Liver (tissue), 9 donors: ENCODE data around the gene CDT1. TPM values are rescaled to one million over a fixed set of nuclear protein-coding genes. Genes with fewer than 3 reads are reported as not detected.

Source experiments
- DNase-seq: peaks from one replicate; pipeline ENCODE4 v3.0.0-alpha.2; 2017; ENCODE audit warnings: low spot score
- H3K27ac ChIP-seq, 2 donors: one replicate each; pipeline ENCODE4 v1.7.0; 2013; ENCODE audit warnings: inconsistent platforms in 2 of 2, low read length in 2 of 2, control low read depth in 1 of 2, low read depth in 1 of 2, mild to moderate bottlenecking in 1 of 2
- H3K27me3 ChIP-seq, 4 donors: one replicate each; pipeline versions ENCODE4 v1.6.1 to v1.7.0; 2013; ENCODE audit warnings: low read length in 3 of 4, inconsistent platforms in 1 of 4, mild to moderate bottlenecking in 1 of 4, moderate library complexity in 1 of 4; ENCODE audit not compliant: control insufficient read depth in 4 of 4, insufficient read depth in 4 of 4
- H3K36me3 ChIP-seq, 4 donors: one replicate each; pipeline versions ENCODE4 v1.6.1 to v1.7.0; 2013; ENCODE audit warnings: low read length in 3 of 4, mild to moderate bottlenecking in 3 of 4, low read depth in 1 of 4, moderate library complexity in 1 of 4; ENCODE audit not compliant: control insufficient read depth in 4 of 4, insufficient read depth in 3 of 4
- H3K4me1 ChIP-seq, 4 donors: one replicate each; pipeline versions ENCODE4 v1.6.1 to v1.7.0; 2013; ENCODE audit warnings: low read length in 3 of 4, mild to moderate bottlenecking in 3 of 4, moderate library complexity in 1 of 4; ENCODE audit not compliant: control insufficient read depth in 4 of 4, insufficient read depth in 4 of 4
- H3K4me3 ChIP-seq, 3 donors: one replicate each; pipeline versions ENCODE4 v1.6.1 to v1.7.0; 2013; ENCODE audit warnings: low read length in 3 of 3, control low read depth in 1 of 3, low read depth in 1 of 3, mild to moderate bottlenecking in 1 of 3
- H3K9ac ChIP-seq, 2 donors: one replicate each; pipeline ENCODE4 v1.7.0; 2013; ENCODE audit warnings: low read length in 2 of 2, mild to moderate bottlenecking in 2 of 2, moderate library complexity in 2 of 2, control low read depth in 1 of 2, low read depth in 1 of 2
- H3K9me3 ChIP-seq, 4 donors: one replicate each; pipeline versions ENCODE4 v1.6.1 to v1.7.0; 2013; ENCODE audit warnings: low read length in 3 of 4; ENCODE audit not compliant: control insufficient read depth in 4 of 4
- ATF3 ChIP-seq: IDR thresholded peaks from 2 replicates; pipeline ENCODE4 v1.6.1; 2016; ENCODE audit warnings: antibody characterized with exemption
- CTCF ChIP-seq: fragments of 150-350 bp; IDR thresholded peaks from 2 replicates; pipeline ENCODE4 v1.5.1; 2017; ENCODE audit warnings: improper control_type of control experiment, low read depth, low read length; ENCODE audit not compliant: missing input control
- EGR1 ChIP-seq, 2 donors: IDR thresholded peaks; 2 replicates each; pipeline ENCODE4 v1.6.1; 2016 to 2018; ENCODE audit warnings: antibody characterized with exemption in 2 of 2, low read depth in 2 of 2
- FOXA2 ChIP-seq: IDR thresholded peaks from 2 replicates; pipeline ENCODE4 v1.6.1; 2016; ENCODE audit warnings: antibody characterized with exemption
- HNF4G ChIP-seq: IDR thresholded peaks from 2 replicates; pipeline ENCODE4 v1.6.1; 2016; ENCODE audit warnings: antibody characterized with exemption
- JUND ChIP-seq, 2 donors: IDR thresholded peaks; 2 replicates each; pipeline ENCODE4 v1.6.1; 2016; ENCODE audit warnings: antibody characterized with exemption in 2 of 2
- MAX ChIP-seq: IDR thresholded peaks from 2 replicates; pipeline ENCODE4 v1.6.1; 2016; ENCODE audit warnings: antibody characterized with exemption
- NR2F2 ChIP-seq: IDR thresholded peaks from 2 replicates; pipeline ENCODE4 v1.6.1; 2016; ENCODE audit warnings: antibody characterized with exemption
- RAD21 ChIP-seq, 2 donors: IDR thresholded peaks; 2 replicates each; pipeline ENCODE4 v1.6.1; 2016; ENCODE audit warnings: antibody characterized with exemption in 2 of 2, mild to moderate bottlenecking in 2 of 2
- REST ChIP-seq: IDR thresholded peaks from 2 replicates; pipeline ENCODE4 v1.6.1; 2016; ENCODE audit warnings: antibody characterized with exemption, mild to moderate bottlenecking
- RXRA ChIP-seq, 2 donors: IDR thresholded peaks; 2 replicates each; pipeline ENCODE4 v1.6.1; 2017 to 2018; ENCODE audit warnings: antibody characterized with exemption in 2 of 2, mild to moderate bottlenecking in 1 of 2
- SP1 ChIP-seq: IDR thresholded peaks from 2 replicates; pipeline ENCODE4 v1.6.1; 2018; ENCODE audit warnings: antibody characterized with exemption, mild to moderate bottlenecking
- YY1 ChIP-seq: IDR thresholded peaks from 2 replicates; pipeline ENCODE4 v1.6.1; 2016; ENCODE audit warnings: antibody characterized with exemption, mild to moderate bottlenecking
- ZBTB33 ChIP-seq: IDR thresholded peaks from 2 replicates; pipeline ENCODE4 v1.6.1; 2016; ENCODE audit warnings: antibody characterized with exemption
- WGBS: extraction: QIAGEN DNeasy Blood & Tissue Kit; methylation state at CpG from one replicate; pipeline ENCODE4 v1.1.7; 2013; 5-methylcytosine and 5-hydroxymethylcytosine counted together
- polyA plus RNA-seq, 2 donors: library from polyadenylated mRNA; stranded (reverse) in 1 of 2; unstranded in 1 of 2; fragments of 200-250 nt in 1 of 2; fragments of >200 nt in 1 of 2; fragmentation: Nextera tagmentation in 1 of 2; extraction: Ambion mirVana in 1 of 2; gene quantifications; one replicate each; pipeline versions ENCODE4 v1.2.1 to v1.2.3, GENCODE V29; 2013 to 2015
- total RNA-seq, 2 donors: library from RNA; depleted of rRNA; stranded (reverse); fragments of >200 nt; gene quantifications; one replicate each; pipeline ENCODE4 v1.2.3, GENCODE V29; 2014
- donor health status: healthy.
- donor health status: healthy.
- donor health status: healthy.
- donor health status: healthy.
- donor health status: healthy.

CDT1 gene
- total and polyA plus RNA-seq, 4 donors, result 0.08 to 37.6 (median 0.93) TPM

- TF ChIP-seq MAX (no peak), SP1 (no peak), RXRA (IDR thresholded peaks at IDR 0.05) (no peak), ATF3 (no peak)
These were observed 31.1 kb downstream of the CDT1 start (continued) for GRCh38 chr16:88834670-88835069.

GRCh38 chr16:88835383-88835782 is 31.8 kb downstream of the CDT1 start:
- no peak for DNase-seq
- H3K4me3 ChIP-seq, result no peak overlapping the region
- no peak overlapping the region for H3K9ac ChIP-seq
- no peaks in the 10 kb centered on the region for H3K4me1 ChIP-seq
- TF ChIP-seq FOXA2 (no peak), RAD21 (IDR thresholded peaks at IDR 0.05) (no peak), YY1 (no peak), ATF3 (no peak), EGR1 (IDR thresholded peaks at IDR 0.05; ENCODE audit: low read depth in 2 of 2) (no peak), NR2F2 (no peak), HNF4G (no peak), ZBTB33 (no peak)
- H3K36me3 ChIP-seq, result peaks cover 0 to 22% (median 6%) of the 10 kb centered on the region in 4 donors
- no peak overlapping the region for H3K27ac ChIP-seq
- no peaks in the 10 kb centered on the region for H3K9me3 ChIP-seq
- H3K27me3 ChIP-seq, result no peaks in the 10 kb centered on the region
- WGBS, result 94% methylated on average over 11 of the region's 11 CpGs

GRCh38 chr16:88835818-88836217 is 32.2 kb downstream of the CDT1 start:
- H3K27me3 ChIP-seq, result no peaks in the 10 kb centered on the region
- H3K9me3 ChIP-seq, result no peaks in the 10 kb centered on the region
- 97% methylated on average over 33 of the region's 33 CpGs for WGBS
- no peak for DNase-seq
- no peak for TF ChIP-seq SP1
- no peak for TF ChIP-seq MAX
- no peaks in the 10 kb centered on the region for H3K4me1 ChIP-seq
- H3K9ac ChIP-seq, result no peak overlapping the region
- H3K27ac ChIP-seq, result no peak overlapping the region
- H3K4me3 ChIP-seq, result no peak overlapping the region
- H3K36me3 ChIP-seq, result peaks cover 0 to 25% (median 6%) of the 10 kb centered on the region in 4 donors

- no peak overlapping the region for H3K27ac ChIP-seq
- H3K9me3 ChIP-seq, result no peaks in the 10 kb centered on the region
- no peaks in the 10 kb centered on the region for H3K4me1 ChIP-seq
- peaks cover 0 to 27% (median 6%) of the 10 kb centered on the region in 4 donors for H3K36me3 ChIP-seq
- H3K9ac ChIP-seq, result no peak overlapping the region
- H3K27me3 ChIP-seq, result no peaks in the 10 kb centered on the region
- no peak for TF ChIP-seq CTCF
- TF ChIP-seq JUND (IDR thresholded peaks at IDR 0.05), result no peak
- TF ChIP-seq ATF3, result no peak
- TF ChIP-seq NR2F2, result no peak
- TF ChIP-seq REST, result no peak
- DNase-seq, result no peak
- H3K4me3 ChIP-seq, result no peak overlapping the region
- 95% methylated on average over 17 of the region's 17 CpGs for WGBS
These were observed 33.2 kb downstream of the CDT1 start for GRCh38 chr16:88836791-88837190.
